AG04450 (cell line): ENCODE results near the gene GLRX2. TPM values are rescaled to one million over a fixed set of nuclear protein-coding genes. Genes with fewer than 3 reads are reported as not detected.

Experiments
- CTCF ChIA-PET: fragments of 300-600, 350-600 bp; formaldehyde crosslinking; extraction: SDS; loops from one replicate; lab custom pipeline; 2022; ENCODE audit warnings: antibody characterized with exemption, inconsistent platforms; lab: Charles Lee
- POLR2A ChIA-PET: fragments of 350-600 bp; formaldehyde crosslinking; extraction: SDS; loops from one replicate; lab custom pipeline; 2021; ENCODE audit warnings: antibody characterized with exemption, inconsistent platforms; lab: Yijun Ruan, JAX
- DNase-seq: peaks from one replicate; pipeline ENCODE4 v3.0.0-alpha.2; 2011; ENCODE audit warnings: low read depth, low spot score
- H3K27ac ChIP-seq: one replicate; pipeline ENCODE4 v1.5.1; 2012; ENCODE audit warnings: low read depth, low read length, control low read depth
- H3K27me3 ChIP-seq: one replicate; pipeline ENCODE4 v1.6.0; 2012; ENCODE audit warnings: low read length; ENCODE audit not compliant: control insufficient read depth, insufficient read depth
- H3K4me3 ChIP-seq: 2 replicates; pipeline ENCODE4 v1.5.1; 2011; ENCODE audit warnings: mild to moderate bottlenecking, low read depth, low read length, control low read depth
- H3K9me3 ChIP-seq: 2 replicates; pipeline ENCODE4 v1.5.1; 2012; ENCODE audit warnings: low read length; ENCODE audit not compliant: control insufficient read depth, insufficient read depth
- polyA plus RNA-seq: library from polyadenylated mRNA; depleted of rRNA; stranded (reverse); fragments of >200 nt; gene quantifications from 2 replicates; pipeline ENCODE4 v1.2.3, GENCODE V29; 2011
- TF ChIP-seq, protein P1 (sequence below): IDR thresholded peaks from 2 replicates; pipeline ENCODE4 v1.5.1; 2011; ENCODE audit warnings: low read depth, low read length, control low read depth, inconsistent platforms

The GLRX2 gene
- polyA plus RNA-seq, 1 experiment, result 33.5 TPM

DNA sequence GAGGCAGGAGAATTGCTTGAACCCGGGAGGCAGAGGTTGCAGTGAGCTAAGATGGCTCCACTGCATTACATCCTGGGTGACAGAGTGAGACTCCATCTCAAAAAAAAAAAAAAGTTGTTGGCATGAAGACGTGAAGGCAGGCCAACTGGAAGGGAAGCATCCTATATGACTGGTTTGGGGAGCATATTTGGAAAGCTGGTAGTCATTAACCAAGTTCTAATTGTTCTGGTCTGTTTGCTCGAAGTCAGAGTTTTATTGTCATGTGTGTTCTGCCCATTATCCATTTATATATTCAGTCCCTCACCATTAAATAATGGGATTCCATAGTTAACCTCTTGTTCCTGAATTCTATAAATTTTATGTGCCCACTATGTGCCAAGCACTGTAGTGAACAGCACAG, 3.3 kb upstream of the GLRX2 start:
- ChIA-PET POLR2A (no interaction called here), CTCF (interaction anchor here (5.1 kb wide), 1 partner anchor 13 kb away, joined by 46 read pairs; the partner anchor contains the start of gene CDC73)
- Histone ChIP-seq H3K4me3 (no peak overlapping the region), H3K27ac (no peak overlapping the region), H3K9me3 (no peaks in the 10 kb centered on the region; the same call in 1 of the 2 replicates), H3K27me3 (no peaks in the 10 kb centered on the region)
- TF ChIP-seq, protein P1, sequence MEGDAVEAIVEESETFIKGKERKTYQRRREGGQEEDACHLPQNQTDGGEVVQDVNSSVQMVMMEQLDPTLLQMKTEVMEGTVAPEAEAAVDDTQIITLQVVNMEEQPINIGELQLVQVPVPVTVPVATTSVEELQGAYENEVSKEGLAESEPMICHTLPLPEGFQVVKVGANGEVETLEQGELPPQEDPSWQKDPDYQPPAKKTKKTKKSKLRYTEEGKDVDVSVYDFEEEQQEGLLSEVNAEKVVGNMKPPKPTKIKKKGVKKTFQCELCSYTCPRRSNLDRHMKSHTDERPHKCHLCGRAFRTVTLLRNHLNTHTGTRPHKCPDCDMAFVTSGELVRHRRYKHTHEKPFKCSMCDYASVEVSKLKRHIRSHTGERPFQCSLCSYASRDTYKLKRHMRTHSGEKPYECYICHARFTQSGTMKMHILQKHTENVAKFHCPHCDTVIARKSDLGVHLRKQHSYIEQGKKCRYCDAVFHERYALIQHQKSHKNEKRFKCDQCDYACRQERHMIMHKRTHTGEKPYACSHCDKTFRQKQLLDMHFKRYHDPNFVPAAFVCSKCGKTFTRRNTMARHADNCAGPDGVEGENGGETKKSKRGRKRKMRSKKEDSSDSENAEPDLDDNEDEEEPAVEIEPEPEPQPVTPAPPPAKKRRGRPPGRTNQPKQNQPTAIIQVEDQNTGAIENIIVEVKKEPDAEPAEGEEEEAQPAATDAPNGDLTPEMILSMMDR, result no peak
- no peak for DNase-seq

DNA sequence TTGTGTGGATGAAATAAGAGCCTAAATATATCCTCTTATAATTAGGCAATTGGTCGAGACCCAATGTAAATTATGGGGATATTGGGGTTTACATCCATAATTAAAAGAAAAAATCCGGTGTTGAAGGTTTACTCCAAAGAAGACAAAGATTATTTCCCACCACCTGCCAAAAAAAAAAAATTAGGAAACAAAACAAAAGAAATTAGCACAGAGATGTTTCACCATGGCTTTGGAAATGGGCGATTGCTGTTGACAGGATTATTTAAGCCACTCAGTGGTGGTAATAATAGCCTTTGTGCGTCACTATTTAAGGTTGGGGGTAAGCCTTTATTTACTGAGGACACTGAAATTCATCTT, 585 bp upstream of the GLRX2 start:
- peak overlapping the region; percentile 87 for H3K27ac ChIP-seq
- no peaks in the 10 kb centered on the region; the same call in 1 of the 2 replicates for H3K9me3 ChIP-seq
- H3K4me3 ChIP-seq, result peak overlapping the region; percentile 64
- ChIA-PET POLR2A (interaction anchor here (1.0 to 2.7 kb wide), 4 partner anchors 10 to 47 kb away, joined by 3 to 41 read pairs (median 4); partner anchors contain the start of genes CDC73, RO60 and UCHL5), CTCF (interaction anchor here (1.0 to 5.1 kb wide), 2 partner anchors 8 to 16 kb away, joined by 3 to 46 read pairs; partner anchors contain the start of gene CDC73)
- no peaks in the 10 kb centered on the region for H3K27me3 ChIP-seq
- TF ChIP-seq, protein P1, result no peak
- DNase-seq, result no peak

DNA sequence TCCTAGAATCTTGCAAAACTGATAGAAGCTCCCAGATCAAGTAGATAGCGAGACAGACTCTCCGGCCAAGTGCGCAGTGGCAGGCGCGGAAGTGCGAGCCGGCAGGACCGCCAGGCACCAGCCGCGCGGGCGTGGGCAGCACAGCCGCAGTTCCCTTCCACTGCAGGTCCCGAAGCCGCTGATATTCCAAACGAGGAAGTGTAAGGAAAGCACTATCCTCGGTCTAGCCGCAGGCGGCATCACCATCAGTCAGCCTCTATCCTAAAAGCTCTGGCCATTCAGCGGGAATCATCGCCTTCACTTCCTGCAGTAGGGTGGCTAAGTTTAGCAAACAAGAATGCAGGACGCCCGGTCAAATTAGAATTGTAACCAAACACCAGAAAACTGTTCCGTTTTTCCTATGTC, 710 bp downstream of the GLRX2 start:
- TF ChIP-seq, protein P1, result no peak
- ChIA-PET CTCF (interaction anchor here (1.4 to 5.1 kb wide), 2 partner anchors 17 to 46 kb away, joined by 5 to 46 read pairs; partner anchors contain the start of genes CDC73, RO60 and UCHL5), POLR2A (interaction anchor here (1.5 to 2.7 kb wide), 3 partner anchors 12 to 45 kb away, joined by 3 to 41 read pairs (median 5); partner anchors contain the start of genes CDC73, RO60 and UCHL5)
- peak overlapping the region; percentile 79 for H3K4me3 ChIP-seq
- H3K27me3 ChIP-seq, result no peaks in the 10 kb centered on the region
- DNase-seq, result no peak
- no peaks in the 10 kb centered on the region; the same call in 1 of the 2 replicates for H3K9me3 ChIP-seq
- H3K27ac ChIP-seq, result peak overlapping the region; percentile 87

DNA sequence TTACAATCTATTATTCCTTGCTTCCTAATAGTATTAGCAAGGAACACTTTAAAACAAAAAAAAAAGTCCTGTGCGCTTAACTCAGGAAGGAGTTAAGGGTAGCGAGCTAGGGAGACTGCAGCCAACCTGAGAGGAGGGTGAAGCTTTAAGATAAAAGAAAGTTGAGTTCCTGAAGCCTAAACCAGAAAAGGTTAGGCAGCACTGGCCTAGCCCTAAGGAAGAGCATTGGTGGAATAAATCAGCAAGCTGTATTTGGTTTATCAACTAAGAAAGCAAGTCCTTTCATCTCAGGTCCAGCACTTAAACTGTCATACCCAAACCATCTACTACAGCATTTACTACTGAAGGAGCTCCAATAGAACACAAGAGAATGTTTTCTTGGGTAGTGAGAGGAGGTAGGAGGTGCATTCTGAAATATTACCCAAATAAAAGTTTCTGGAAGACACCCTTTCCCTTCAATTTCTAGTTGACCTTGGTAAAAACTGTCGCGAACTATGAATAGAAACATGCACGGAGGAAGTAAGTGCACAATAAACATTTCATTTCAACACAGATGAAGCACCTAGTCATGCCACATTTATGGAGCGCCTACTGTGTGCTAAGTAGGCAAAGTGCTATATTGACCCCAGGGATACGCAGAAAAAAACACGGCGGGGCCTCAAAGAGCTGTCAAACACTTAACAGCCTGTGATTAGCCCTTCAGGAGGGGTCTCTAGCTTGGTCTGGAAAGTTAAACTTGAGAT, 1.3 kb downstream of the GLRX2 start:
- peak overlapping the region; percentile 87 for H3K27ac ChIP-seq
- DNase-seq, result no peak
- TF ChIP-seq, protein P1, result no peak
- no peaks in the 10 kb centered on the region; the same call in 1 of the 2 replicates for H3K9me3 ChIP-seq
- H3K27me3 ChIP-seq, result no peaks in the 10 kb centered on the region
- CTCF ChIA-PET, result interaction anchor here (1.4 to 5.1 kb wide), 2 partner anchors 18 to 45 kb away, joined by 5 to 46 read pairs; partner anchors contain the start of genes CDC73, RO60 and UCHL5
- POLR2A ChIA-PET, result interaction anchor here (1.5 to 2.7 kb wide), 3 partner anchors 11 to 45 kb away, joined by 3 to 41 read pairs (median 5); partner anchors contain the start of genes CDC73, RO60 and UCHL5
- peak overlapping the region; percentile 79 for H3K4me3 ChIP-seq
